ENCODE measurements around the gene PPIL4. TPM values are rescaled to one million over a fixed set of nuclear protein-coding genes. Genes with fewer than 3 reads are reported as not detected.

PPIL4 gene
- total and polyA plus RNA-seq, 2 experiments from 2014 or later: 35.1 to 47.3 TPM

DNA sequence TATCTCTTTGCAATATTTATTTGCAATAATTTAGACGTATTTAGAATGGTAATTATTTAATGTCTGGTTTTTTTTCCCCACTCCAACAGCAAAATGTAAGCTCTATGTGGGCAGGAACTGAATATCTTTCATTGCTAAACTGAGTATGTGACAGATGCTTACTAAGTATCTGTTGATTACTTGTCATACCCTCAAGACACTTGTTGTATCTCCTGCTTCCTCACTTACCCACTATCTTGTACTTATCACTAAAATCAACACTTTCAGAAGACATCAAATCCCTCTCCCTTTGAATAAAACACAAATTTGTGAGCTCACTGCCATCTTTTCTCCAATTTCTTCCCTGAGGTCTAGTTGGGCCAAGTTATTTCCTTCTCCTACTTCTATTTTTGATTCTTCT lies 30.3 kb downstream of the PPIL4 start:
- H3K27ac Mint-ChIP-seq: no peak overlapping the region
- H3K4me3 Mint-ChIP-seq: no peak overlapping the region
- no peaks in the 10 kb centered on the region for H3K4me1 Mint-ChIP-seq
- Histone ChIP-seq H3K36me3 (ENCODE audit: insufficient read depth) (peaks cover 9% of the 10 kb centered on the region; the same call in 1 of the 2 replicates), H3K4me3 (no peak overlapping the region), H3K27ac (ENCODE audit: low read depth) (no peak overlapping the region), H3K79me2 (replicated peaks; ENCODE audit: insufficient read depth) (no peaks in the 10 kb centered on the region; the same call in 1 of the 2 replicates), H4K20me1 (replicated peaks; ENCODE audit: insufficient read depth) (peaks cover 6% of the 10 kb centered on the region; the same call in 1 of the 2 replicates), H3K4me2 (no peak overlapping the region), H2AFZ (no peak overlapping the region), H3K4me1 (ENCODE audit: insufficient read depth) (no peaks in the 10 kb centered on the region), H3K27me3 (ENCODE audit: insufficient read depth) (no peaks in the 10 kb centered on the region), H3F3A (replicated peaks; ENCODE audit: low read depth) (no peaks in the 10 kb centered on the region), H3K9me2 (ENCODE audit: insufficient read depth) (no peaks in the 10 kb centered on the region)
- peaks cover 22% of the 10 kb centered on the region for H3K36me3 Mint-ChIP-seq (ENCODE audit: low read depth)
- ATAC-seq (no peak), DNase-seq (ENCODE audit: low spot score) (no peak)
- no peaks in the 10 kb centered on the region for H3K9me3 Mint-ChIP-seq
- H3K27me3 Mint-ChIP-seq (ENCODE audit: insufficient read depth, low read depth, poor library complexity): no peaks in the 10 kb centered on the region
- TF ChIP-seq, protein P1, sequence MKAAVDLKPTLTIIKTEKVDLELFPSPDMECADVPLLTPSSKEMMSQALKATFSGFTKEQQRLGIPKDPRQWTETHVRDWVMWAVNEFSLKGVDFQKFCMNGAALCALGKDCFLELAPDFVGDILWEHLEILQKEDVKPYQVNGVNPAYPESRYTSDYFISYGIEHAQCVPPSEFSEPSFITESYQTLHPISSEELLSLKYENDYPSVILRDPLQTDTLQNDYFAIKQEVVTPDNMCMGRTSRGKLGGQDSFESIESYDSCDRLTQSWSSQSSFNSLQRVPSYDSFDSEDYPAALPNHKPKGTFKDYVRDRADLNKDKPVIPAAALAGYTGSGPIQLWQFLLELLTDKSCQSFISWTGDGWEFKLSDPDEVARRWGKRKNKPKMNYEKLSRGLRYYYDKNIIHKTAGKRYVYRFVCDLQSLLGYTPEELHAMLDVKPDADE (IDR thresholded peaks at IDR 0.05): no peak
- TF ChIP-seq CREB1 (CRISPR knock-in tag; IDR thresholded peaks at IDR 0.05; ENCODE audit: low read depth): no peak
- no peak for TF ChIP-seq ZNF114 (CRISPR knock-in tag; IDR thresholded peaks at IDR 0.05)
- TF ChIP-seq, protein P2, sequence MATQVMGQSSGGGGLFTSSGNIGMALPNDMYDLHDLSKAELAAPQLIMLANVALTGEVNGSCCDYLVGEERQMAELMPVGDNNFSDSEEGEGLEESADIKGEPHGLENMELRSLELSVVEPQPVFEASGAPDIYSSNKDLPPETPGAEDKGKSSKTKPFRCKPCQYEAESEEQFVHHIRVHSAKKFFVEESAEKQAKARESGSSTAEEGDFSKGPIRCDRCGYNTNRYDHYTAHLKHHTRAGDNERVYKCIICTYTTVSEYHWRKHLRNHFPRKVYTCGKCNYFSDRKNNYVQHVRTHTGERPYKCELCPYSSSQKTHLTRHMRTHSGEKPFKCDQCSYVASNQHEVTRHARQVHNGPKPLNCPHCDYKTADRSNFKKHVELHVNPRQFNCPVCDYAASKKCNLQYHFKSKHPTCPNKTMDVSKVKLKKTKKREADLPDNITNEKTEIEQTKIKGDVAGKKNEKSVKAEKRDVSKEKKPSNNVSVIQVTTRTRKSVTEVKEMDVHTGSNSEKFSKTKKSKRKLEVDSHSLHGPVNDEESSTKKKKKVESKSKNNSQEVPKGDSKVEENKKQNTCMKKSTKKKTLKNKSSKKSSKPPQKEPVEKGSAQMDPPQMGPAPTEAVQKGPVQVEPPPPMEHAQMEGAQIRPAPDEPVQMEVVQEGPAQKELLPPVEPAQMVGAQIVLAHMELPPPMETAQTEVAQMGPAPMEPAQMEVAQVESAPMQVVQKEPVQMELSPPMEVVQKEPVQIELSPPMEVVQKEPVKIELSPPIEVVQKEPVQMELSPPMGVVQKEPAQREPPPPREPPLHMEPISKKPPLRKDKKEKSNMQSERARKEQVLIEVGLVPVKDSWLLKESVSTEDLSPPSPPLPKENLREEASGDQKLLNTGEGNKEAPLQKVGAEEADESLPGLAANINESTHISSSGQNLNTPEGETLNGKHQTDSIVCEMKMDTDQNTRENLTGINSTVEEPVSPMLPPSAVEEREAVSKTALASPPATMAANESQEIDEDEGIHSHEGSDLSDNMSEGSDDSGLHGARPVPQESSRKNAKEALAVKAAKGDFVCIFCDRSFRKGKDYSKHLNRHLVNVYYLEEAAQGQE (IDR thresholded peaks at IDR 0.05; ENCODE audit: unreplicated experiment): no peak
- TF ChIP-seq JUNB (IDR thresholded peaks at IDR 0.05; ENCODE audit: unreplicated experiment): no peak
- TF ChIP-seq EZH2phosphoT487 (IDR thresholded peaks at IDR 0.05; ENCODE audit: unreplicated experiment): no peak
- no peak for TF ChIP-seq ZNF331 (CRISPR knock-in tag; IDR thresholded peaks at IDR 0.05; ENCODE audit: low read depth)
- no peak for TF ChIP-seq EZH2 (IDR thresholded peaks at IDR 0.05; ENCODE audit: low read depth, unreplicated experiment)
- TF ChIP-seq, protein P3, sequence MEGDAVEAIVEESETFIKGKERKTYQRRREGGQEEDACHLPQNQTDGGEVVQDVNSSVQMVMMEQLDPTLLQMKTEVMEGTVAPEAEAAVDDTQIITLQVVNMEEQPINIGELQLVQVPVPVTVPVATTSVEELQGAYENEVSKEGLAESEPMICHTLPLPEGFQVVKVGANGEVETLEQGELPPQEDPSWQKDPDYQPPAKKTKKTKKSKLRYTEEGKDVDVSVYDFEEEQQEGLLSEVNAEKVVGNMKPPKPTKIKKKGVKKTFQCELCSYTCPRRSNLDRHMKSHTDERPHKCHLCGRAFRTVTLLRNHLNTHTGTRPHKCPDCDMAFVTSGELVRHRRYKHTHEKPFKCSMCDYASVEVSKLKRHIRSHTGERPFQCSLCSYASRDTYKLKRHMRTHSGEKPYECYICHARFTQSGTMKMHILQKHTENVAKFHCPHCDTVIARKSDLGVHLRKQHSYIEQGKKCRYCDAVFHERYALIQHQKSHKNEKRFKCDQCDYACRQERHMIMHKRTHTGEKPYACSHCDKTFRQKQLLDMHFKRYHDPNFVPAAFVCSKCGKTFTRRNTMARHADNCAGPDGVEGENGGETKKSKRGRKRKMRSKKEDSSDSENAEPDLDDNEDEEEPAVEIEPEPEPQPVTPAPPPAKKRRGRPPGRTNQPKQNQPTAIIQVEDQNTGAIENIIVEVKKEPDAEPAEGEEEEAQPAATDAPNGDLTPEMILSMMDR (conservative IDR thresholded peaks at IDR 0.05; ENCODE audit: low read depth in 2 of 2): no peak
- no peak for TF ChIP-seq POLR2AphosphoS5 (IDR thresholded peaks at IDR 0.05; ENCODE audit: low read depth)
- no peak for TF ChIP-seq STAT1 (IDR thresholded peaks at IDR 0.05; ENCODE audit: unreplicated experiment)
- no peak for TF ChIP-seq NANOG (IDR thresholded peaks at IDR 0.05; ENCODE audit: borderline replicate concordance)
- TF ChIP-seq, protein P4, sequence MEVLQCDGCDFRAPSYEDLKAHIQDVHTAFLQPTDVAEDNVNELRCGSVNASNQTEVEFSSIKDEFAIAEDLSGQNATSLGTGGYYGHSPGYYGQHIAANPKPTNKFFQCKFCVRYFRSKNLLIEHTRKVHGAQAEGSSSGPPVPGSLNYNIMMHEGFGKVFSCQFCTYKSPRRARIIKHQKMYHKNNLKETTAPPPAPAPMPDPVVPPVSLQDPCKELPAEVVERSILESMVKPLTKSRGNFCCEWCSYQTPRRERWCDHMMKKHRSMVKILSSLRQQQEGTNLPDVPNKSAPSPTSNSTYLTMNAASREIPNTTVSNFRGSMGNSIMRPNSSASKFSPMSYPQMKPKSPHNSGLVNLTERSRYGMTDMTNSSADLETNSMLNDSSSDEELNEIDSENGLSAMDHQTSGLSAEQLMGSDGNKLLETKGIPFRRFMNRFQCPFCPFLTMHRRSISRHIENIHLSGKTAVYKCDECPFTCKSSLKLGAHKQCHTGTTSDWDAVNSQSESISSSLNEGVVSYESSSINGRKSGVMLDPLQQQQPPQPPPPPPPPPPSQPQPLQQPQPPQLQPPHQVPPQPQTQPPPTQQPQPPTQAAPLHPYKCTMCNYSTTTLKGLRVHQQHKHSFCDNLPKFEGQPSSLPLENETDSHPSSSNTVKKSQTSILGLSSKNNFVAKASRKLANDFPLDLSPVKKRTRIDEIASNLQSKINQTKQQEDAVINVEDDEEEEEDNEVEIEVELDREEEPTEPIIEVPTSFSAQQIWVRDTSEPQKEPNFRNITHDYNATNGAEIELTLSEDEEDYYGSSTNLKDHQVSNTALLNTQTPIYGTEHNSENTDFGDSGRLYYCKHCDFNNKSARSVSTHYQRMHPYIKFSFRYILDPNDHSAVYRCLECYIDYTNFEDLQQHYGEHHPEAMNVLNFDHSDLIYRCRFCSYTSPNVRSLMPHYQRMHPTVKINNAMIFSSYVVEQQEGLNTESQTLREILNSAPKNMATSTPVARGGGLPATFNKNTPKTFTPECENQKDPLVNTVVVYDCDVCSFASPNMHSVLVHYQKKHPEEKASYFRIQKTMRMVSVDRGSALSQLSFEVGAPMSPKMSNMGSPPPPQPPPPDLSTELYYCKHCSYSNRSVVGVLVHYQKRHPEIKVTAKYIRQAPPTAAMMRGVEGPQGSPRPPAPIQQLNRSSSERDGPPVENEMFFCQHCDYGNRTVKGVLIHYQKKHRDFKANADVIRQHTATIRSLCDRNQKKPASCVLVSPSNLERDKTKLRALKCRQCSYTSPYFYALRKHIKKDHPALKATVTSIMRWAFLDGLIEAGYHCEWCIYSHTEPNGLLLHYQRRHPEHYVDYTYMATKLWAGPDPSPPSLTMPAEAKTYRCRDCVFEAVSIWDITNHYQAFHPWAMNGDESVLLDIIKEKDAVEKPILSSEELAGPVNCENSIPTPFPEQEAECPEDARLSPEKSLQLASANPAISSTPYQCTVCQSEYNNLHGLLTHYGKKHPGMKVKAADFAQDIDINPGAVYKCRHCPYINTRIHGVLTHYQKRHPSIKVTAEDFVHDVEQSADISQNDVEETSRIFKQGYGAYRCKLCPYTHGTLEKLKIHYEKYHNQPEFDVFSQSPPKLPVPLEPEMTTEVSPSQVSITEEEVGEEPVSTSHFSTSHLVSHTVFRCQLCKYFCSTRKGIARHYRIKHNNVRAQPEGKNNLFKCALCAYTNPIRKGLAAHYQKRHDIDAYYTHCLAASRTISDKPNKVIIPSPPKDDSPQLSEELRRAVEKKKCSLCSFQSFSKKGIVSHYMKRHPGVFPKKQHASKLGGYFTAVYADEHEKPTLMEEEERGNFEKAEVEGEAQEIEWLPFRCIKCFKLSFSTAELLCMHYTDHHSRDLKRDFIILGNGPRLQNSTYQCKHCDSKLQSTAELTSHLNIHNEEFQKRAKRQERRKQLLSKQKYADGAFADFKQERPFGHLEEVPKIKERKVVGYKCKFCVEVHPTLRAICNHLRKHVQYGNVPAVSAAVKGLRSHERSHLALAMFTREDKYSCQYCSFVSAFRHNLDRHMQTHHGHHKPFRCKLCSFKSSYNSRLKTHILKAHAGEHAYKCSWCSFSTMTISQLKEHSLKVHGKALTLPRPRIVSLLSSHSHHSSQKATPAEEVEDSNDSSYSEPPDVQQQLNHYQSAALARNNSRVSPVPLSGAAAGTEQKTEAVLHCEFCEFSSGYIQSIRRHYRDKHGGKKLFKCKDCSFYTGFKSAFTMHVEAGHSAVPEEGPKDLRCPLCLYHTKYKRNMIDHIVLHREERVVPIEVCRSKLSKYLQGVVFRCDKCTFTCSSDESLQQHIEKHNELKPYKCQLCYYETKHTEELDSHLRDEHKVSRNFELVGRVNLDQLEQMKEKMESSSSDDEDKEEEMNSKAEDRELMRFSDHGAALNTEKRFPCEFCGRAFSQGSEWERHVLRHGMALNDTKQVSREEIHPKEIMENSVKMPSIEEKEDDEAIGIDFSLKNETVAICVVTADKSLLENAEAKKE (CRISPR knock-in tag; IDR thresholded peaks at IDR 0.05): no peak

Measured in GM23338 (cell line).